Erythroblast (primary cell): Measurements from ENCODE around the gene ZNF525.
"Not testable (repeated sequence)": the region's sequence is repeated elsewhere in the genome, so short reads cannot be mapped to it uniquely, and the experiment has no call there.

Experiments
- GATA1 ChIP-seq: IDR thresholded peaks from 2 replicates; pipeline ENCODE4 v1.6.1; 2011; ENCODE audit warnings: low read depth, mild to moderate bottlenecking, control low read depth, low read length, moderate library complexity
- POLR2A ChIP-seq: IDR thresholded peaks from 2 replicates; pipeline ENCODE4 v1.6.1; 2011; ENCODE audit warnings: mild to moderate bottlenecking, low read length

GRCh38 chr19:53423074-53423473, 57.6 kb downstream of the ZNF525 start:
- TF ChIP-seq POLR2A, GATA1: not testable (repeated sequence)
